Muscle of leg (tissue), 16 donors: Measurements from ENCODE around the gene KCNJ1. TPM values are rescaled to one million over a fixed set of nuclear protein-coding genes. Genes with fewer than 3 reads are reported as not detected.

Experiments used
- DNase-seq: peaks from one replicate; pipeline ENCODE4 v3.0.0; 2013
- H3K27ac ChIP-seq: one replicate; pipeline ENCODE4 v1.5.1; 2013; ENCODE audit warnings: mild to moderate bottlenecking, low read length, control low read depth
- H3K27me3 ChIP-seq: one replicate; pipeline ENCODE4 v1.6.1; 2013; ENCODE audit warnings: low read length; ENCODE audit not compliant: control insufficient read depth, insufficient read depth
- H3K36me3 ChIP-seq: one replicate; pipeline ENCODE4 v1.6.1; 2013; ENCODE audit warnings: low read length; ENCODE audit not compliant: control insufficient read depth, insufficient read depth
- H3K4me1 ChIP-seq: one replicate; pipeline ENCODE4 v1.6.1; 2013; ENCODE audit warnings: low read length; ENCODE audit not compliant: control insufficient read depth, insufficient read depth
- H3K4me3 ChIP-seq: one replicate; pipeline ENCODE4 v1.5.1; 2013; ENCODE audit warnings: low read length, control low read depth
- H3K9me3 ChIP-seq: replicated peaks from 2 replicates; pipeline ENCODE4 v1.6.1; 2013; ENCODE audit warnings: low read depth, low read length; ENCODE audit not compliant: control insufficient read depth
- WGBS: methylation state at CpG from one replicate; pipeline ENCODE4 v1.1.5; 2013; ENCODE audit warnings: missing lambda C conversion rate; ENCODE audit not compliant: insufficient coverage; 5-methylcytosine and 5-hydroxymethylcytosine counted together
- long read RNA-seq, 11 donors: transcript quantifications; one replicate each; lab custom pipeline, GENCODE V29; 2026
- polyA plus RNA-seq, 8 donors: library from polyadenylated mRNA; unstranded; fragments of 120-200 nt; gene quantifications; one replicate each; pipeline versions ENCODE4 v1.2.1 to v1.2.3, GENCODE V29; 2013; ENCODE audit warnings: inconsistent platforms in 1 of 8, low replicate concordance in 1 of 8; ENCODE audit not compliant: insufficient read length in 8 of 8, insufficient read depth in 1 of 8
- total RNA-seq: library from RNA; stranded (reverse); fragments of 120-200 nt; gene quantifications from one replicate; pipeline ENCODE4 v1.2.4, GENCODE V29; 2013

Gene KCNJ1
- total RNA-seq: 0.18 TPM
- polyA plus RNA-seq: under 1 TPM in 7 of 8 donors, not detected in 1; 0.08 to 0.44 (median 0.19) TPM
- long read RNA-seq, donor 1: 0 reads
- long read RNA-seq, donor 2: 0 reads
- long read RNA-seq, donor 3: 0 reads
- long read RNA-seq, donor 4: 0 reads
- long read RNA-seq, donor 5: 0 reads
- long read RNA-seq, donor 6: 0 reads
- long read RNA-seq, donor 7: 0 reads
- long read RNA-seq, donor 8: 0 reads
- long read RNA-seq, donor 9: 0 reads
- long read RNA-seq, donor 10: 0 reads
- long read RNA-seq, donor 11: 0 reads

DNA sequence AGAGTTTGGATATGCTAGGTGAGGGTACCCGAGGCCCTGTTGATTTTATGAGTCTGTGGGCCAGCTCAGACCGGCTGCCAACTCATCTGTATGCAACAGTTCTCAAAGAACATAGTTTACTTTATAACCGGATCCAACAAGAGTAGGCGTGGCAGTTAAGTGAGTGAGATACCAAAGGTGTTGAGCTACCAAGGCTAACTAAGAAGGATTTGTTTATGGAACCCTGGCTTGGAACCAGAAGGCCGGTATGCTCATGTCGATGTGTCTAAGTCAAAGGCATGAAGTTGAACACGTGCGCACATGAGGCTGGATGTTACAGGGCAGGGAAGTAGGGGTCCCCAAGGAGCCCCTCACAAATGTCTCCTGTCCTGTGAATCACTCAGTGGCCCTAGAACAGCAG, at the start of gene KCNJ1:
TSS of gene KCNJ1 (minus strand) at position 20 of the 400 bp plus-strand sequence. CDS start 27,053 bp downstream, outside the sequence.
- H3K9me3 ChIP-seq: no peaks in the 10 kb centered on the region
- no peak within 1 kb of the TSS for H3K4me3 ChIP-seq
- no peaks in the 10 kb centered on the region for H3K27me3 ChIP-seq
- H3K4me1 ChIP-seq: no peaks in the 10 kb centered on the region
- WGBS: 95% methylated on average over 6 of the region's 8 CpGs
- H3K27ac ChIP-seq: no peak within 1 kb of the TSS
- no peaks in the 10 kb centered on the region for H3K36me3 ChIP-seq
- no peak for DNase-seq

DNA sequence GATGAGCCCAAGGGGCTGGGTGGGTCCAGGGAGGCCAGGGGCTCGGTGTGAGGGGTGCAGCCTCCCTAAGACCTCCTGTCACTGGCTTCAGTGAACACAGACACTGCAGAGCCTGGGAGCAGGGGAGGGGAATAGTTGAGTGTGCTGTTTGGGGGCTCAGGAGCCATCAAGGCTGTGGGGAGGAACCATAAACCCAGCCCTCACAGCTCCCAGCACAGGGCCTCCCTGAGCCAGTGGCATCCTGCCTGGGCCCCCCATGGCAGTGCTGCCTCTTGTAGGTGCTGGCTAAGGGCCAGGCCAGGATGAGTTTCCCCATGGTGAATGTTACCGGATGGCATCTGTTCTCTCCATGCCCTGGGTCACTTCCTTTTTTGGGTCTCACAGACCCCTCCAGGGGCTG, 49.6 kb upstream of the KCNJ1 start:
- Histone ChIP-seq H3K27ac (no peak overlapping the region), H3K9me3 (no peaks in the 10 kb centered on the region), H3K4me3 (no peak overlapping the region), H3K36me3 (no peaks in the 10 kb centered on the region), H3K27me3 (no peaks in the 10 kb centered on the region), H3K4me1 (peaks cover 25% of the 10 kb centered on the region)
- WGBS: 80% methylated on average over 2 of the region's 2 CpGs
- DNase-seq: no peak

DNA sequence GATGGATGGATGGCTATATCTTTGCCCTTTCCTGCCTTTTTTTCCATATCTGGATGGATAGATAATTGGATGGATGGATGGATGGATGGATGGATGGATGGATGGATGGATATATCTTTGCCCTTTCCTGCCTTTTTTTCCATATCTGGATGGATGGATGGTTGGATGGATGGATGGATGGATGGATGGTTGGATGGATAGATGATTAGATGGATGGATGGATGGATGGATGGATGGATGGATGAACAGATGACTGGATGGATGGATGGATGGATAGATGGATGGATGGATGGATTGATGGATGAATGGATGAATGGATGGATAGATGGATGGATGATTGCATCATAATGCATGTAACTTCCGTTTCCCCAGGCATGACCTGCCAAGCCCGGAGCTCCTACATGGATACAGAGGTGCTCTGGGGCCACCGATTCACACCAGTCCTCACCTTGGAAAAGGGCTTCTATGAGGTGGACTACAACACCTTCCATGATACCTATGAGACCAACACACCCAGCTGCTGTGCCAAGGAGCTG, 49.0 kb upstream of the KCNJ1 start:
- Histone ChIP-seq H3K4me3 (no peak overlapping the region), H3K4me1 (peaks cover 25% of the 10 kb centered on the region), H3K27me3 (no peaks in the 10 kb centered on the region), H3K36me3 (no peaks in the 10 kb centered on the region), H3K9me3 (no peaks in the 10 kb centered on the region), H3K27ac (no peak overlapping the region)
- 80% methylated on average over 1 of the region's 3 CpGs for WGBS
- no peak for DNase-seq

DNA sequence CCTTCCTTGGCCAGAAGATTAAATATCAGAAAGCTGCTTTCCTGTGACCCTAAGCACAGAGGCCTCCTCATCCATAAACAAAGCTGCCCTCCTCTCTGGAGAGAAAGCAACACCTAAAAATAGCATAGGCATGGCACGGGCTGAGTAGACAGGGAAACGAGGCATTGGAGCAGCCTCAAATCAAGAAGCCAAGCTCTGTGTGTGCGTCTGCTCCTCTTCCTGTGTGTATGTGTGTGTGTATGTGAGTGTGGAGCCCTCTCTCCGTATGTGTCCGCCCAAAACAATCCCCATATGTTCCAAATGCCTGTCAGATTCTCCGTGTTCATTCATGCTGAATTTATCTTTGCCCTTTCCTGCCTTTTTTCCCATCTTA, 48.0 kb upstream of the KCNJ1 start:
- no peak for DNase-seq
- Histone ChIP-seq H3K27ac (no peak overlapping the region), H3K4me3 (no peak overlapping the region), H3K27me3 (no peaks in the 10 kb centered on the region), H3K9me3 (no peaks in the 10 kb centered on the region), H3K4me1 (peaks cover 25% of the 10 kb centered on the region), H3K36me3 (no peaks in the 10 kb centered on the region)
- WGBS: 41% methylated on average over 2 of the region's 6 CpGs

DNA sequence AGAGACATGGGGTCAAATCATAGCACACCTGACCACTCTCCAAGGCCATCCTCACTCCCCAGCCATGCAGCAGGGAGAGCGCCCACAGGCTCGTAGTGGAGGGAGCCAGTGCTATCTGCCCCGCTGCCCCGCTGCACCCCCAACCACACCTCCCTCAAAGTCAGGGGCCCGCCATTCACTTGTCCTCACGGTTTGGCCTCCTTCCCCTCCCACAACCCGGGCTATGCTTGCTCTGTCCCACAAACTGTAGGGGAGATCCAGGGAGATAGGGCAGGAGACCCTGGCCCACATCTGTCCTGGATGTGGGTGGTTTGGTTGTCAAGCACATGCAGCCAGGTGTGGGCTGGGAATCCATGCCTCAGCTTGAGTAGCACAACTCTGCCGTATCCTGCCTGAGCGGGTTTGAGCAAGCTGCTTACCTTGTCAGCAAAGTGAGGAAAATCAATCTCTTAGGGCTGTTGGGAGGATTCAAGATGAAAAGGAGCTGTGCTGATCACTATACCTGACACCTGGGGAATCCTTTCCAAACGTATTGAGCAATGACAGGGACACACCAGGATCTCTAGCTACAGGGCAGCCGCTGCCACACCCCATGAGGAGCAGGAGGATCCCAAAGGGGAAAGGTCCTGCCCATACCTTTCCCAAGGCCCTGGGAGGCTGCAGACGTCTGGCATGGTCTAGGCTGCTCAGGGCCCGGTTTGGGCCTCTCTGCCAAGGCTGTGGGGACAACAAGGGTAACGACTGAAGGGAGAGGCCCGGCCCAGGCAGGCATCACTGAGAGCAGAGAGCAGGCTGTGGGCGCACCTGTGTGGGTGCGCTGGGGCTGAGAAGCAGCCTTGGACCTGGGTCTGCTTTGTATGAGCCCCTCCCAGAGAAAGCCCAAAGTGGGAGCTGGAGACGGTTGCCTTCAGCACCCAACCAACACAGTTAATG, 47.4 kb upstream of the KCNJ1 start:
- 86% methylated on average over 14 of the region's 18 CpGs for WGBS
- peaks cover 28% of the 10 kb centered on the region for H3K4me1 ChIP-seq
- H3K9me3 ChIP-seq: no peaks in the 10 kb centered on the region
- H3K4me3 ChIP-seq: no peak overlapping the region
- no peak overlapping the region for H3K27ac ChIP-seq
- no peaks in the 10 kb centered on the region for H3K27me3 ChIP-seq
- no peak for DNase-seq
- H3K36me3 ChIP-seq: no peaks in the 10 kb centered on the region

DNA sequence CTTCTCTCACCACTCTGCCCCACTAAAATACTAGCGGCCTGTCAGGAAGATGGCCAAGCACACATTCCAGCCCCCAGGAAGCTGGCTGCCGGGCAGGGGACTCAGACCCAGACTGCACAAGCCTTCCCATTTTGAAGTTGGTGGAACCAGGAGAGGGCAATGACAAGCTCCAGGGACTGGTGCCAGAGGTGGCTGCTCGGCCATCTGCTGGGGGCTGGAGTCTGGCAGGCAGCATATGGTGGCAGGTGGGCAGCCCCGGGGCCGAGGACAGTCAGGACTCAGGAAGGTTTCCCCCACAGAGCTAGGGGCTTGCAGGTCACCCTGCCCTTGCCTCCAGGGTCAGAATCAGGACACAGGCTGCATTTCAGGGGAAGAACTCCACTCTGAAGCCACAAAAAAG, 46.7 kb upstream of the KCNJ1 start:
- DNase-seq: no peak
- 86% methylated on average over 1 of the region's 5 CpGs for WGBS
- Histone ChIP-seq H3K27ac (no peak overlapping the region), H3K9me3 (no peaks in the 10 kb centered on the region), H3K36me3 (no peaks in the 10 kb centered on the region), H3K27me3 (no peaks in the 10 kb centered on the region), H3K4me1 (peaks cover 35% of the 10 kb centered on the region), H3K4me3 (no peak overlapping the region)

DNA sequence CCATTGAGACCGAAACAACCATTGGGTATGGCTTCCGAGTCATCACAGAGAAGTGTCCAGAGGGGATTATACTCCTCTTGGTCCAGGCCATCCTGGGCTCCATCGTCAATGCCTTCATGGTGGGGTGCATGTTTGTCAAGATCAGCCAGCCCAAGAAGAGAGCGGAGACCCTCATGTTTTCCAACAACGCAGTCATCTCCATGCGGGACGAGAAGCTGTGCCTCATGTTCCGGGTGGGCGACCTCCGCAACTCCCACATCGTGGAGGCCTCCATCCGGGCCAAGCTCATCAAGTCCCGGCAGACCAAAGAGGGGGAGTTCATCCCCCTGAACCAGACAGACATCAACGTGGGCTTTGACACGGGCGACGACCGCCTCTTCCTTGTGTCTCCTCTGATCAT, 44.6 kb upstream of the KCNJ1 start:
- no peak overlapping the region for H3K4me3 ChIP-seq

DNA sequence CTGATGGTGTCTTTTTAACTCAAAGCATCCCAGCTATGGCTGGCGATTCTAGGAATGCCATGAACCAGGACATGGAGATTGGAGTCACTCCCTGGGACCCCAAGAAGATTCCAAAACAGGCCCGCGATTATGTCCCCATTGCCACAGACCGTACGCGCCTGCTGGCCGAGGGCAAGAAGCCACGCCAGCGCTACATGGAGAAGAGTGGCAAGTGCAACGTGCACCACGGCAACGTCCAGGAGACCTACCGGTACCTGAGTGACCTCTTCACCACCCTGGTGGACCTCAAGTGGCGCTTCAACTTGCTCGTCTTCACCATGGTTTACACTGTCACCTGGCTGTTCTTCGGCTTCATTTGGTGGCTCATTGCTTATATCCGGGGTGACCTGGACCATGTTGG, 44.1 kb upstream of the KCNJ1 start:
- Histone ChIP-seq H3K27me3 (peaks cover 3% of the 10 kb centered on the region), H3K27ac (no peak overlapping the region), H3K36me3 (no peaks in the 10 kb centered on the region), H3K4me3 (no peak overlapping the region), H3K9me3 (no peaks in the 10 kb centered on the region), H3K4me1 (peaks cover 37% of the 10 kb centered on the region)
- no peak for DNase-seq
- WGBS: 94% methylated on average over 17 of the region's 17 CpGs

More for the DNA sequence above, 44.6 kb upstream of the KCNJ1 start:
- Histone ChIP-seq H3K36me3 (no peaks in the 10 kb centered on the region), H3K27ac (no peak overlapping the region), H3K9me3 (no peaks in the 10 kb centered on the region), H3K27me3 (no peaks in the 10 kb centered on the region), H3K4me1 (peaks cover 41% of the 10 kb centered on the region)
- DNase-seq: no peak
- WGBS: 96% methylated on average over 13 of the region's 18 CpGs

DNA sequence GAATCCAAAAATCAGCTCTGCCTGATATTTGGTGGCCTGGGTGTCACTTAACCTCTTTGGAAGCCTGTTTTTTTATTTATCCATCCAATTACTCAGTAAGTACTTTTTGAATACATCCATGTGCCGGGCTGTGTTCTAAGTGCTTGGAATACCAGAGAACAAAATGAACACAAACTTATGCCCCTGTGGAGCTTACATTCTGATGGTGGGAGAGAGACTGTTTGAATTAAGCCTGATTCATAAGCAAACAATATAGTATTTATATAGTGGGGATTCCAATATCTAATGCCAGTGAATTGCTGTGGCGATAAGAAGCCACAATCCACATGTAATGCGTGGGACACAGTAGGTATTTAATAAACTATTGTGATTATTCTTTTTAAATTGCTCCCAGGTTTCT, 43.5 kb upstream of the KCNJ1 start:
- Histone ChIP-seq H3K27ac (no peak overlapping the region), H3K4me1 (peaks cover 44% of the 10 kb centered on the region), H3K27me3 (peaks cover 6% of the 10 kb centered on the region), H3K36me3 (no peaks in the 10 kb centered on the region), H3K4me3 (no peak overlapping the region), H3K9me3 (no peaks in the 10 kb centered on the region)
- no CpG with 5 or more reads among the region's 3 CpGs for WGBS
- no peak for DNase-seq

DNA sequence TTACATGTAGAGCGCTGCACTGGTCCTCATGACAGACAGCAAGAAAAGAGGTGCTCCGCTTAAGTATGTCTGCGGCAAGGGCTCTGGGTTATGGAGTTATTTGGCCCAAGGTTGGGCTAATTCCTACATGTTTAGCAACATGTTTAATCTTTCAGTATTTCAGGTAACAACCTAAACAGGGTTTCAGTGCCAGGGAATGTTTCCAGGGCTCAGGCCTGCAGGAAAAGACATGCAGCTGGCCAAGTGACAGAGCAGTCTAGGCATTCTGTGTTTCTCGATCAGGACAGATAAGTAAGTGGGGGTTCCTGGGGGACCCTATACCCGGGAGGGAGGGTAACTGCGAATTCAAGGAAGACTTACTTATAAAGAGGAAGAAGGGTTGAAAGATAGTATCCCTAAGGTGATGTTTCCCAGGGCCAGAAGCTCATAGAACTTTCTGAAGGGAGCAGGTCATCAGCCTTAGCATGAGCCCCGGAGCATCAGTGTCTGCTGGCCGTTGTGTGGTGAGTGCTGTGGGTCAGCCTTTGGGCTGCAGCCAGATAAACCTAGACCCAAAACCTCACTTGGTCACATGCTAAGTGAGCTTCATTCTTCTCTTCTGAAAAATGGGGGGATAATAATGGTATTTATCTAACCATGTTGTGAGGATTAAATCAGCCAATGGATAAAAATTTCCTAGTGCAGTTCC, 42.5 kb upstream of the KCNJ1 start:
- peaks cover 44% of the 10 kb centered on the region for H3K4me1 ChIP-seq
- WGBS: 72% methylated on average over 7 of the region's 8 CpGs
- DNase-seq: no peak
- peak overlapping the region; percentile 51 for H3K27ac ChIP-seq
- no peaks in the 10 kb centered on the region for H3K9me3 ChIP-seq
- peaks cover 8% of the 10 kb centered on the region for H3K27me3 ChIP-seq
- H3K4me3 ChIP-seq: no peak overlapping the region
- no peaks in the 10 kb centered on the region for H3K36me3 ChIP-seq
